GM23248 (cell line): ENCODE measurements around the gene LHFPL2.

Experiments used
- EZH2 ChIP-seq: fragments of 200-600 bp; sonication (generic); IDR thresholded peaks from 2 replicates; pipeline ENCODE4 v1.6.1; 2018; ENCODE audit warnings: antibody characterized with exemption, mild to moderate bottlenecking; ENCODE audit not compliant: insufficient read depth, poor library complexity, severe bottlenecking
- EZH2phosphoT487 ChIP-seq: fragments of 200-600 bp; sonication (generic); IDR thresholded peaks from 2 replicates; pipeline ENCODE4 v1.6.1; 2018; ENCODE audit warnings: antibody characterized with exemption, moderate library complexity, mild to moderate bottlenecking, low read depth; ENCODE audit not compliant: insufficient read depth

DNA sequence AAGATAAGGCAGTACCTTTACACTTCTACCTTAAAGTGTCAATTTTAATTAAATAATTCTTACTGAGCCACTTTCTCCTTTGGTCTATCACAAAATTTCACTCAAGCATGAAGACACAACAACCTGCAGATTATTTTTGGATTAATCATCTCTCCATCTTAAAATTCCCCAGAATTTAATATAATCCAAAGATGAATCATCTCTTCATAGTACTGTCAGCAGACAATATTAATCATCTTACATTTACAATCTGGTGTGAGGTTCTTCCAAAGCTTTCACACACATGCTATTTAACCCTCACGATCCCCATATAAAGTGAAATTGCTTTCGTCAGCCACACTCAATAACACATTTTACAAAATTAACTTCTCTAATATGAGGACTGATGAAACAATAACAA is 43.0 kb downstream of the LHFPL2 start:
- no peak for TF ChIP-seq EZH2phosphoT487
- TF ChIP-seq EZH2, result no peak
